Measurements from ENCODE around the gene GPNMB.

The GPNMB gene

DNA sequence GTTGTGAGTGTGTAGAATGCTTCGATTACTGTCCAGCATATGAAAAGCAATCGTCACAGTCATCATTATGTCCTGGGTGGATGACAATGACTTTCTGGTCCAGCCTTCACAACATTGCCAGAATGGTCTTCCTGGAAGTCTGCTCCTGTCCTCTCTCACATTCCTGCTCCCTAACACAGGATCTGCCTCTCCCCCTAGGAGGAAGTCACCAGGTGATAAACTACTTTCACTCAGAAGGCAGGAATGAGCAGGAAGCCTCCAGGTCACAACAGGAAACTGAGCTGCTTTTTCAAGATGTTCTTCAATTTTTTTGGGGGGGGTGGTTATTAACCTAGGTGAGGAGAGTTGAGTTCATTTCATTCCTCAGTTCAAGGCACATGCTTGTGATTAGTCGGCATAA lies 13.6 kb upstream of the GPNMB start:
- peak; percentile 29 for DNase-seq

DNA sequence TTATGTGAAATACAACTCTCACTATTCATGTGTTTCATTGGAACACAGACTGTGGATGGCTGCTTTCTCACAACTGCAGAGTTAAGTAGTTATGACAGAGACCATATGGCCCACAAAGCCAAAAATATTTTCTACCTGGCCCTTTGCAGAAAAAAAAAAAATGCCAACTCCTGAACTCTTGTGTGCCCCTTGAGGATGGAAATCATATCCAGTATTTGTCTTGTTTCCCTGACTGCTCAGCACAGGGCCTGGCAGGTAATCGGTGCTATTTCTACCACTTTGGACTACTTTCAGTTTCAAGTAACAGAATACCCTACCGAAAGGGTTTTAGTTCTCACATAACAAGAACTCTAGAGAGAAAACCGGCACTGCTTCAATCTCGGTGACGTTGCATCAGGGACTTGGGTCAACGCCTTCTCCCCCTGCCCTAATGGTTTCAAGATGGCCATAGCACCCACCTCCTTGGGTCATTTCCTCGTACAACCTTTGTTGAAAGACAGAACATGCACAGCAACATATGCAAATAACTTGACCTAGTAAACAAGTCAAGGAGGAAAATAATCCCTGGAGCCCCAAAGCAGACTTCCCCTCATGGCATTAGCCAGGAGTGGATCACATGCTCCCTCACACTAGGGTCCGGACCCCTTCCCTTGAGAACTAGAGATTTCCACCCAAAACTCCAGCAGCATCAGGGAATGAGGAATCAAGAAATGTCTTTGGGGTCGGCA lies 11.8 kb upstream of the GPNMB start:
- no peak for DNase-seq

DNA sequence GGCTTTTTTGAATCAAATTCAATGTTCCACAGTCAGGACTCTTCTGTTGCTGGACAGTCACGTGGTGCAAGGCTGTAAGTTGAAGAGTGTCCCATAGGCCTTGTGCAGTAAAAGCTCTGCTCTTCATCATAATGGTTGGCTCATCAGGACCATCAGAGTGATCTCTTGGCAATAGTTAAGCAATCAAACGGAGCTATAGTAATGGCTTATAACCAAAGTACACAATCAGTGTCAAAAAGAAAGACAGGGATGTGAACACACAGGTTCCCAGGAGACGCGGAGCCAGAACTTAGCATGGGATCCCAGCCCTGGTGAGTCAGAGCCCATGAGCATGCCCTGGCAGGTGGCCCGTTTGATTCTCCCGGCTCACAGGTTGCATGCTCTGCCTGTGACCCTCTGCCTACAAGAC lies 10.8 kb upstream of the GPNMB start:
- peak; percentile 68 for DNase-seq

DNA sequence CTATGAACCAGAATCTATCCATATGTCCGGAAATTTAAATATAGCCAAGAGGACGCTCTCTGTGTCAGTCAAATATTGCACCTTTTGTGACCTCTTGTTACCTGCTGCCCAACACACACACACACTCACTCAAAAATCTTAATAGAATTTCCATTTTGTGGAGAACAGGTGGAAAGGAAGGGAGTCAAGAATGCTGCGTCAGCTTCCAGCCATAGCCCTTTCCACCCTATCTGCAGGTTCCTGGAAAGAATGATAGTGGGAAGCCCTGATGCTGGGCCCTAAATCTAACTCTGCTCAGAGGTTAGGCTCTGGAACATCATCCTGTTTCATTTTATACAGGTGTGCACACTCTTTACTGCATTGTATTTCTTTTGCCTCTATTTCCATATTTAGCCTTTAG lies 9.6 kb upstream of the GPNMB start:
- DNase-seq, result no peak

DNA sequence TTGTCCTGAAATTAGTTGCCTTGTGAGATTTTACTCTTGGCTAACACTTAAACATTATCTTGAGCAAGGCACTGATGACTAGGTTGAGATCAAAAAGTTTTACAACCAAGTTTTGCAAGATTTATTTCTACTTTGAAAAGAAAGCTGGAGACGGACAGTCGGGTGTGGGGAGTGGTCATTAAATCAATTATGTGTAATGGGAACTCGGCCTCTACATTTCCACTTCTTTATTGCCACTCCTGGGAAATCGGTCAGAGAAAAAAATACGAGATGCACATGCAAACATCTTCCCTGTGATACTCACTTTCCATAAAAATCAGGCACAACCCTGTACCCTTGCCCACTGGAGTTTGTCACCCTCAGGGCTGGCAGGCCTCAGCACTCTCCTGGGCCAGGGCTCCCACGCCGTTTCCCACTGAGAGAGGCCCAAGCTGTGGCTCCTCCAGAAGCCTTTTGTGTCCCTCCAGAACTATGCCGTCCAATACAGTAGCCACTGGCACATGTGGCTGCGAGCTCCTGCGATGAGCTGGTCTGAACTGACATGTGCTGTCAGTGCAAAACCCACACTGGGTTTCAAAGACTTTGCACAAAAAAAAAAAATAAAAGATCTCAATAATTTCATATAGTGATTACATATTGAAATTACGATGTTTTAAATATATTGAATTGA lies 7.5 kb upstream of the GPNMB start:
- no peak for DNase-seq

DNA sequence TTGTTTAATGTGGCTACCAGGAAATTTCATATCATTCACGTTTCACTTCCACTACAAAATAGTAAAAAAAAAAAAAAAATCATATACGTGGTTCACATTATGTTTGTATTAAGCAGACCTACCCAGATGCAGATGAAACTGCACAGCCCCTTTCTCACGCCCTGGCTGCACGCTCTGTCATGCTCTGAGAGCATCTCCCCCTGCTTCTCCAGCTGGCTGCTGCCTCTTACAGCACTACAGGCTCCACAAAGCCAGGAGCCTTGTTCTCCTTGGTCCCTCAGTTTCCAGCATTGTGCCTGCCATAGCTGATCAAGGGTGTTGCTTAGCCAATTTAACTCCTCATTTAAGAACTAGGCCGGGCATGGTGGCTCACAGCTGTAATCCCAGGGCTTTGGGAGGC lies 6.9 kb upstream of the GPNMB start:
- DNase-seq, result no peak

DNA sequence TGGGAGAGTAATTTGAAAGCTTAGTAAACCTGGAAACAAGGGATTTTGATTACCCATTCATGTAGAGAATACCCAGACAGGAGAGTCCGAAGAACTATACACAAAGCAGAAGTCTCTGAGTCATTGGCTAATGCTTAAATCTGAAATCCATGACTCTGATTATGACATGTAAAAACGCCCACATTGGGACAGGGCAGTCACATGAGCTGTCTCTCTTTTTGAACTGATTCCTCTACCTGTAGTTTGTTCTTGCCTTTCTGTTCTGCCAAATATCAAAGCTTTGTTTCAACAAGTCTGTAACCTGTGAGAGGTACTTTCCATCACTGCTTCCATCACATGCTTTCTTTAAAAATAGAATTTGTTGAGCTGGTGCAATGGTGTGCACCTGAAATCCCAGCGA lies 4.3 kb upstream of the GPNMB start:
- no peak for DNase-seq

DNA sequence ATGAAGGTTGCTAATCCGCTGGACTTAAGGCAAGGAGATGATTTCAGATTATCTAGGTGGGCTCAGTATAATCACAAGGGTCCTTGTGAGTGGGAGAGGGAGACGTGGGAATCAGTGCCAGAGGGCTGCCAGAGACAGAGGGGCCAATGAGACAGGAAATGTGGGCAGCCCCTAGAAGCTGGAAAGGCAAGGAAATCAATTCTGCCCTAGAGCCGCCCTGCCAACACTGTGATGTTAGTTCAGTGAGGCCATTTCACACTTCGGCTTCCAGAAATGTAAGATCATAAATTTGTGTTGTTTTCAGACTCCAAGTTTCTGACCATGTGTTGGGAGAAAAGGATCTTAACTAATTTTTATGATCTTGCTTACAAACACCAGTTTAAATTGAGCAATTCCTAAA lies 3.6 kb upstream of the GPNMB start:
- DNase-seq, result no peak

DNA sequence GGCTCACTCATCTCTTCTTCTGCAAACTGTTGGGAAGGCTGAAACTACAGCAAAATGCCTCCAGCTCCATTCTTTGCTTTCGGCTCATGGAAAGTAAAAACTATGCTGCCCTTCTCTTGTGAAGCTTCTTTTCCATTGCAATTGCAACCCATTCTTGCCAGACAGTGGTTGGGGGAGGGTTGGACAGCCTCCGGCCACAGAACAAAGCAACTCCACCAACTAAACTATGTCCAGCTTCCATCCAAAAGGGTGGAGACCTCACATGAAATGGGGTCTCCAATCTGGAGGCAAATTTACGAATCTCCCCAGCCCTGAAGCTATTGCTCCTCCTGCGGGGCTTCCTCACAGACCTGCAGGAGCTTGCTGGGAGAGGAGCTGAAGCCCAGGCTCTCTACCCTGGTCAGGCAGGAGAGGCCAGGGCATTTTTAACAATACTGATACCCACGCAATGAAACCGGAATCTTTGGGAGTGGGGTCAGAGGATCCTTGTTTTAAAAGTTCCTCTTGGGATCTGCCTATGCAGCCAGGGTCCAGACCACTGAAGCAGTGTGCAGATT lies 549 bp downstream of the GPNMB start:
- DNase-seq, result no peak

DNA sequence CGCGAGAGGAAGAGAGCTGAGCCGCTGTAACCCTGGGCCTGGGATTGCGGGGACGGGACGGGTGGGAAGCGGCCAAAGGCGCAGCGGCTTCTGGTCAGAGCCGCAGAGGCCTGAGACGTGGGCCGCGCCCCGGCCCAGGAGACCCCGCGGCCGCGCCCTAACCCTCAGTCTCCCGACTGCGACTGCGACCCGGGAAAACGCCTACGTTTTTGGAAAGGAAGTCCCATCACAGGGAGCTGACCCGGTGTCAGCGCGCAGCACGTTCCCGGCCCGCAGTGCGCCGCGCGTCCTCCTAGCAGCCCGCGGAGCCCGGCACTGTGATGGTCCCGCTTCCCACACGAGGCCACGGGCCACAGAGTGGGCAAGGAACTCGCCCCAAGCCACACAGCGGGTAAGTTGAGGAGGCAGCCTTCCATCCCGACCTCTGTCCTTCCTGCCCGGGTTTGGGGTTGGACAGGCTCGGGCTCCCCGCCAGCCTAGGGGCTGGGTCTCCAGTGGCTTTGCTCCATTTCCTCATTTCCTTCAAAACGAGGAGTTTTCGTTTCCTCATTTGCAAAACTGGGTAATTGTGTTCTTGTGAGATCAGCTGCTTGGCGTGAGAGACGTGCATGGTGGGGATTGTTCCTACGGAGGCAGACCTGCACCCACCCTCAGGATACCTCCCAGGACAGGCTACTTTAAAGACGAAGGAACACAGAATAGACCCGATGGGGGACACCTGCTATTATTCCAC lies 1.2 kb downstream of the GPNMB start:
- DNase-seq, result no peak

DNA sequence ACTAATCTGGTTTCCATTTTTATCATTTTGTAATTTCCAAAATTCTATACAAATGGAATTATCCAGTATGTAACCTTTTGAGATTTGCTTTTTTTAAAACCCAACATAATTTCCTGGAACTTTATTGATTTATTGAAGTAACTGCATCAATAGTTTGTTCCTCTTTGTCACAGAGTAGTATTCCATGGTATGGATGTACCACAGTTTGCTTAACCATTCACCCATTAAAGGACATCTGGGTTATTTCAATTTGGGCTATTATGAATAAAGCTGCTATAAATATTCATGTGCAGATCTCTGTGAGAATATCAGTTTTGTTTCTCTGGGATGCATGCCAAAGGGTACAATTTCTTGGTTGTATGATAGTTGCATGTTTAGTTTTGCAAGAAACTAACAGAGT lies 2.9 kb downstream of the GPNMB start:
- DNase-seq, result no peak

DNA sequence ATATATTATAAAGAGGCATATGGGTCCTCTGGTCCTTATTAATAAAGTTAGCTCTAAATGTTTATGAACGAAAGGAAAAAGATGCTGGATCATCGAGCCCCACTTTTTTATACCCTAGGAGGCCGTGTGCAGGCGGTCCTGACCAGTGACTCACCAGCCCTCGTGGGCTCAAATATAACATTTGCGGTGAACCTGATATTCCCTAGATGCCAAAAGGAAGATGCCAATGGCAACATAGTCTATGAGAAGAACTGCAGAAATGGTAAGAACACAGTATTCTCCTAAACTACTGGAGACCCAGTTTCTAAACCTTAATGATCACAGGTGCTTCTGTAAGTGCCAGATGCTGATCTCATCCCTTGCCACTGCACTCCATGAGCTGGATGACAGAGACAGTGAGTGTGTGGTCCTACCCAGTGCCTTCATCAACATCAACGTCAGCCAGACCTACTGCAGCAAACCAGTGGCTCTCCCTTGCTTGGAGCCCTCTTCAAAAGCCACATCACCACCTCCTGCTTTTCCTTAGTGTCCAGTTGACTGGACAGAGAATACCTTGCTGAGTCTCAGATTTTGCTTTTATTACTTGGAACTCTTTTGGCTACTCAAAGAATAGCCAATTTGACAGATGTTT lies 7.6 kb downstream of the GPNMB start:
- DNase-seq, result no peak

DNA sequence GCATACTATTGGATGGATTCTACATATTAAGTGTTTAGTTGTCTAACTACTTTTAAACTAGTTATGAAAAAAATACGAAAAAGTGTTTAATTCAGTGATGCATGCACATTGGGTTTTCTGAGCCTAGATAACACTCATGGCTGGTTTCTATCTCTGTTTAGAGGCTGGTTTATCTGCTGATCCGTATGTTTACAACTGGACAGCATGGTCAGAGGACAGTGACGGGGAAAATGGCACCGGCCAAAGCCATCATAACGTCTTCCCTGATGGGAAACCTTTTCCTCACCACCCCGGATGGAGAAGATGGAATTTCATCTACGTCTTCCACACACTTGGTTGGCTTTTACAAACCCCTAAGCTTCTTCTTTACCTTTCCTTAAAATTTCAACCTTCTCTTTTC lies 10.2 kb downstream of the GPNMB start:
- no peak for DNase-seq

DNA sequence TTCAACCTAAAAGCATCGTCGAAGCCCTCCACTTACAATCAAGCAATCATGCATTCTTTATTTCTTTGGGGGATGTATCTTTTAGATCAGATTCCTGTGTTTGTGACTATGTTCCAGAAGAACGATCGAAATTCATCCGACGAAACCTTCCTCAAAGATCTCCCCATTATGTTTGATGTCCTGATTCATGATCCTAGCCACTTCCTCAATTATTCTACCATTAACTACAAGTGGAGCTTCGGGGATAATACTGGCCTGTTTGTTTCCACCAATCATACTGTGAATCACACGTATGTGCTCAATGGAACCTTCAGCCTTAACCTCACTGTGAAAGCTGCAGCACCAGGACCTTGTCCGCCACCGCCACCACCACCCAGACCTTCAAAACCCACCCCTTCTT lies 13.8 kb downstream of the GPNMB start:
- no peak for DNase-seq

DNA sequence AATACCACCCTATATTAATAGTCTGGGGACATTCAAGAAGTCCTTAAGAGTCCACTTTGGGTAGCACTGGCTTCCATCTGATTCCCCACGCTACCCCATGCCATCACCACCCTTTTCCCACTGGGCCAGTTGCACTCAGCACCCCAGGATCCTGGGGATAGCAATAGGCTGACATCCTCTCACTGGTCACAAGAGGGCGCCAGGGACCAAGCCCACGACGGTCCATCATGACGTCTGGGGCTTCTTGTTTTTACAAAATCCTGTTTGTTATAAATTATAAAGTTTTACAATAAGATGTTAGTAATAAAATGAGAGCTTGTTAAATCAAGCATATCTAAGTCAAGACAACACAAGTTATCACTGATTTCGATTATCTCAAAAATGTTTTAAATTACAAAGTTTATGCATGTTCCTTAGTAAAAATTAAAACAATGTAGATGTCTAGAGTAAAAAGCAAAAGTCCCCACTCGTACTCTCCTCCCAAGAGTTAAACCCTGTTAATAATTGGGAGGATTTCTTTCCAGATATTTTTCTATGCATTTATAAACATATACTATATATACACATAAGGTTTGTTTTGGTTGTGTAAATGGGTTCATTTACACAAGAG lies 15.4 kb downstream of the GPNMB start:
- DNase-seq, result peak; percentile 78

DNA sequence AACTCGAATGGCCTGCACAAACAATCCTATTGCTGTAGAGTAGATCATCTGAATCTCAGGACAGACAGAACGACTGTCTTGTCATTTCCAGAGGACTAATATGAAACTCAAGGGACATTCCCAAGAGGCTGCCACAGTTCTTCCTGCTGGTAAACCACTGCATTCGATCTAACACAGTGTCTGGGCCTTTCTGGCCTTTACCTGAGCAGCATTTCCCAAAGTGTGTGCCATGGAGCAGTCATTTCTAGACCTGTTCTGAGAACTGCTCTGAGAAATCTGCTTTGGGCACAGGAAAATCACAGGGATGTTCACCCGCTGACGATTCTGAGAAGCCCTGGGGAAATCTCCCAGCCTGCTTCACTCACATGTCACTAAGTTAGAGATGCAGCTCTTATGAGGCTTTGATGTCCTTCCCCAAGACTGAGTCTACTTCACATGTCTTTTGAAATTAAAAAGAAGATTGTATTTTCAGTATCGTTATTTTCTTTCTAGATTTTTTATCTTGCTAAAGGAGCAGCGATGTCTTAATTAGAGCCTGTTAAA lies 18.4 kb downstream of the GPNMB start:
- DNase-seq, result no peak

DNA sequence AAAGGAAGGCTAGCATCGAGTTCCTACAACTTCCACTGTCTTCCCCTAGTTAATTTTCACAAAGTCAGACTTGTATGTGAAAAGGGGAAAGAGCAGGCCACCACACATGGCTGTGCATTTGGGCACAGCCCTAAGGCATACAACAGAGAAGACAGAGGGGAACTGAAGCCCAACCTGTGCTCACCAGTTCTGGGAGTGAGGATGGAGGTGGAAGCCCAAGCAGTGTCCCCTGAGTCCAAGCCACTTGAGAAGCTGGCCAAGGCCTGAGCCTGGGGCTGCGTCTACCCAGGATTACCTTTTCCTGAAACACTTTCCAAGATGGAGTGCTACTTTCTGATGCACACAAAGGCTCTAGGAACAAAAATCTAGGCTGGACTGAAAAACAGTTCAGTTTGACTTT lies 20.3 kb downstream of the GPNMB start:
- DNase-seq, result no peak

DNA sequence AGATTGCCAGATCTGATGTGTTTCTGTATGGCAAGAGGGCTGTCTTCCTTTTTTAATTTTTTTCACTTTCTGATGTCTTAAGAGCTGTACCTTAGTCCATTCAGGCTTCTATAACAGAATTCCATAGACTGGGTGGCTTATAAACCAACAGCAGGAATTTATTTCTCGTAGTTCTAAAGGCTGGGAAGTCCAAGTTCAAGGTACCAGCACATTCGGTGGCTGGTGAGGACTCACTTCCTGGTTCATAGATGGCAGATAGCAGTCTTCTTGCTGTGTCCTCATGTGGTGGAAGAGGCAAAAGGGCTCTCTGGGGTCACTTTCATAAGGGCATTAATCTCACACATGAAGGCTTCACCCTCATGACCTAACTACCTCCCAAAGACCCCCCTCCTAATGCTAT lies 20.8 kb downstream of the GPNMB start:
- DNase-seq, result no peak

DNA sequence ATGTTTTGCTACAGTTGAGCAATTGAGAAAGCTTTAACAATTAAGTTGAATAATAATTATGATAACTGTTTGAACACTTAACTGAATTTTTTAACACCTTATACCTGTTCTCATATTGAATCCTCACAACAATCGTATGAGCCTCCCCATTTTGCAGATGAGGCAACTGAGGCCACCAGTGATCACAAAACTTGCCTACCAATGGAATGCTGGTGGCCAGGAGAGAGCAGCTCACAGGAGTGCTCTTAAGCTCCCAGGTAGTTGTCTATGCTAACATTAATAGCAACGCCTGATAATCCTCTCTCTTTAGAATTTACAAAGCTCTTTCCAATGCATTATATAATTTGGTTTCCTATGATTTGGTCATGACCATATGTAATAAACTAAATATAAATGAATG lies 21.6 kb downstream of the GPNMB start:
- DNase-seq, result no peak

DNA sequence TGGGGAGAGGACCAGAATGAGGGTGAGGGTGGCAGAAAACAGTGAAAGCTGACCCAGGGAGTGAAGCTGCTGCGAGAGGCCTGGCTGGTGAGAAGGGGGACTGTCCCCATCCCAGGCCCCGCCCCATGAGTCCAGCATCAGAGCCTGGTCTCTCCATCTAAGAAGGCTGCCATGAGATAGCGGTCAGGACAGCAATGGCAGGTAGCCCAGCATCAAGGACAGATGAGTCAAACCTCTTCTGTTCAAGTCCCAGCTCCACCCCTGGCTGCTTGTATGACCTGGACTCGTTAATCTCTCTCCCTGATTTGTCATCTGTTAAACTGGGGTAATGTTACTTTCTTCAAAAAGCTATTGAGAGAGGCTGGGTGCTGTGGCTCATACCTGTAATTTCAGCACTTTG lies 22.2 kb downstream of the GPNMB start:
- peak; percentile 31 for DNase-seq

DNA sequence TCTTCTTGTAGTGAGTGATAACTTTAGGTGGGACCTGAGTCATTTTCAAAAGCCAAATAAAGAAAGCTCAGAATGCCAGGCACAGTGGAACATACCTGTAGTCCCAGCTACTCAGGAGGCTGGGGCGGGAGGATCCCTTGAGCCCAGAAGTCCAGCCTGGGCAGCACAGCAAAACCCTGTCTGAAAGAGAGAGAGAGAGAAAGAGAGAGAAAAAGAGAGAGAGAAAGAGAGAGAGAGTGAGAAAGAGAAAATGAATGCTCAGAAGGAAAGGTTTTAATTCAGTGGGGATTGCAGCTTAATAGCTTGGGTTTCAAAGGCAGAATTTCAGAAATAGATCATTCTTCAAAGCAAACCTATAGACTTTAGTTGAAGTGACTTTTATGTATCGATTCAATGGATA lies 25.7 kb downstream of the GPNMB start:
- DNase-seq, result no peak

DNA sequence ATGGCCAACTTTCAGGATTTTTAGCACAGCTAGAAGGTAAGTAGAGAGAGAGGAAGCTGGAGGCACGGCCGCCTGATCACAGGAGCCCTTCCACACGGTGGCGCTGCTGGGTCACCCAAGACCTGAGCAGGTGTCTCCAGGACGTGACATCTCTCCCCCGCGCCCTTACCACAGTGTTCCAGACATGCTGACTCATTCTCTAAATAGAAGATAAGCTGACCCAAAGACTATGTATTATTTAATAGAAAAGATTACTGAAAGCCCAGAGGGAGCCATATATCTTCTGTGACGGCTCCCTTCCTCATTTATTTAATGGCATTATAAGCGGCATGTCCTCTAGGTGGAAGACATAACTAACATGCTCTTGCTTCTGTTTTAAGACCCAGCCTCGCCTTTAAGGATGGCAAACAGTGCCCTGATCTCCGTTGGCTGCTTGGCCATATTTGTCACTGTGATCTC lies 26.6 kb downstream of the GPNMB start:
- peak; percentile 98 for DNase-seq

DNA sequence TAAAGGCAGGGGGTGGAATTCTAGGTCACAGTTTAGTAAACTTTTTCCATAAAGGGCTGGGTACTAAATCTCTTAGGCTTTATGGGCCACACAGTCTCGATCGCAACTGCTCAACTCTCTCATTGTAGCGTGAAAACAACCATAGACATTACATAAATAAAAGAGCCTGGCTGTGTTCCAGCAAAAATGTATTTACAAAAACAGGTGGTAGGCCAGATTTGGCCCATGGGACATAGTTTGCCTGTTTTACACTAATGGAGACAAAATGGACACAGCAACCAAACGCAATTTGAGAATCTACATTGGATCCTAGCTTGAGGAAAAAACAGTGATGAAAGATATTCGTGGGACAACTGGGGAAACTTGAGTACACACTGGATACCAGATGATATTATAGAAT lies 29.3 kb downstream of the GPNMB start:
- DNase-seq, result peak; percentile 74
